Urinary bladder (tissue), 4 donors: ENCODE results near the gene SLC39A6. TPM values are rescaled to one million over a fixed set of nuclear protein-coding genes. Genes with fewer than 3 reads are reported as not detected.
A peak's percentile ranks its signal among the peaks of the same experiment; 100 is the strongest.
"Not testable (repeated sequence)": the region's sequence is repeated elsewhere in the genome, so short reads cannot be mapped to it uniquely, and the experiment has no call there.

Source experiments
- DNase-seq: peaks from one replicate; pipeline ENCODE4 v3.0.0-alpha.2; 2015; ENCODE audit errors: extremely low spot score
- H3K27ac ChIP-seq: one replicate; pipeline ENCODE4 v1.5.1; 2013; ENCODE audit warnings: low read depth, mild to moderate bottlenecking, moderate library complexity
- H3K36me3 ChIP-seq: one replicate; pipeline ENCODE4 v1.6.1; 2013; ENCODE audit warnings: mild to moderate bottlenecking, moderate library complexity; ENCODE audit not compliant: insufficient read depth
- H3K4me1 ChIP-seq: one replicate; pipeline ENCODE4 v1.6.1; 2013; ENCODE audit warnings: mild to moderate bottlenecking, moderate library complexity; ENCODE audit not compliant: insufficient read depth
- H3K4me3 ChIP-seq: one replicate; pipeline ENCODE4 v1.5.1; 2013; ENCODE audit warnings: low read depth, low read length
- WGBS: extraction: QIAGEN DNeasy Blood & Tissue Kit; methylation state at CpG from one replicate; pipeline ENCODE4 v1.1.7; 2013; 5-methylcytosine and 5-hydroxymethylcytosine counted together
- polyA plus RNA-seq: library from polyadenylated mRNA; stranded (reverse); fragments of 200-250 nt; gene quantifications from one replicate; pipeline ENCODE4 v1.2.3, GENCODE V29; 2013
- total RNA-seq: library from RNA; depleted of rRNA; stranded (reverse); fragments of >200 nt; gene quantifications from one replicate; pipeline ENCODE4 v1.2.3, GENCODE V29; 2014
- donor health status: healthy with polysubstance abuse.
- donor health status: healthy.

The SLC39A6 gene
- 92.3 TPM for total RNA-seq
- polyA plus RNA-seq, result 42.1 TPM

GRCh38 chr18:36129300-36130038 is at the start of gene SLC39A6, which contains the start of gene ELP2:
TSS of gene SLC39A6 (minus strand) at chr18:36129340. CDS start at chr18:36127007, 2,333 bp downstream.
TSS of gene ELP2 (plus strand) at chr18:36129899. CDS start at chr18:36129934, 35 bp downstream.
- peaks cover 7% of the 10 kb centered on the region for H3K4me1 ChIP-seq
- peak within 1 kb of the TSS; percentile 96 for H3K4me3 ChIP-seq
- peak; percentile 88 for DNase-seq
- under 1% methylated on average over 69 of the region's 69 CpGs for WGBS
- H3K36me3 ChIP-seq, result no peaks in the 10 kb centered on the region
- peak within 1 kb of the TSS; percentile 99 for H3K27ac ChIP-seq

DNA sequence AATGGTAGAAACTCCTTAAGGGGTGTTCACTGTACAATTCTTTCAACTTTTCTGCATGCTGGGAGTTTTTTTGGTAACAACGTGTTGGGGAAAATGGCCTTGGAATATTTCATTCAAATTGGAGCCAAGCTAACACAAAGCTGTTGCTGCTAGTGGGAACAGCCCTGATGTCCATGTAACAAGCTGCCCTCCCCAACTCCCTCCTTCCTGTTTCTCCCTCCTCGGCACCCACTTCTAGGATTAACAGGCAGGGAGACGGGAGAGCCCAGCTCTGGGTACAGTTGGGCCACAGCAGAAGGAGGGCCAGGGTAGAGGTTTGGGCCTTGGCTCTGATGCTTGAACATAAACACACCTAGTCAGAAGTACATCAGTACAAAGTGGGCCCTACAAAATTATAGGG is 48.8 kb upstream of the SLC39A6 start:
- Histone ChIP-seq H3K4me3 (no peak overlapping the region), H3K36me3 (peaks cover 2% of the 10 kb centered on the region), H3K4me1 (no peaks in the 10 kb centered on the region), H3K27ac (no peak overlapping the region)
- no peak for DNase-seq
- 78% methylated on average over 3 of the region's 3 CpGs for WGBS

DNA sequence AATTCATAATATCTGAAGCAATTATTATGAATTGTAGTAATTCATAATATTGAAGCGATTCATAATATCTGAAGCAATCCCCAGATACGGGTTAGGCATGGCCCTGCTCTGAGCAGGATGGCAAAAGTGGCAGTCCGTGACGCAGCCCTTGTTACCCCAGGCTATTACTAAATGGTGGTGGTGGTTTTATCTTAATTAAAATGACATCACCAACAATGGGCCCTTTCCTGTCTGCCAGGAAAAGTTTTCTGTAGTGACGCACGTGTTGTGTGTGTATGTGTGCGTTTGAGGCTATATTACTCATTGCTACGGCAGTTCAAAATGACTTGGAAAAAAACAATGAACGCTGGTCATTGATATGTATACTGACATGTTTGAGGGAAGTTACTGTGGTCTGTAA is 47.6 kb upstream of the SLC39A6 start:
- Histone ChIP-seq H3K27ac (no peak overlapping the region), H3K4me1 (no peaks in the 10 kb centered on the region), H3K36me3 (peaks cover 2% of the 10 kb centered on the region), H3K4me3 (no peak overlapping the region)
- 96% methylated on average over 9 of the region's 9 CpGs for WGBS
- DNase-seq, result no peak

DNA sequence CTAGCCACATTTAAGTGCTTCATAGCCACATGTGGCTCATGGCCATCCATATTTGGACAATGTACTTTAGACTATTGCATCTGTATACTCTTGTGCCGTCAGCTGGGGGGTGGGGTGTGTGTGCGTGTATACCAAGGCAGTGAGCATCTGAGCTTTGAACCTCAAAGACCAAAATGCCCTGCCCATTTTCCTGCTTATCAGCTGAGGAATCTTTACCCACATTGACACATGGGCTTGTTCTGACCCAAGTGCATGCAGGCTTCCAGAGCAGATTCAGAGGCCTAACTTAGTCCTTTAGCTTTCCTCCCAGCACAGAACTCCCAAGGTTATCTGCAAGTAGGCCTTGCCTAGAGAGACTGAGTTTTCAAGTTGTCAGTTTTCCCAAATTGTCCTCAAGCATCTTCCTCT is 47.0 kb upstream of the SLC39A6 start:
- Histone ChIP-seq H3K27ac (no peak overlapping the region), H3K4me3 (no peak overlapping the region), H3K36me3 (peaks cover 2% of the 10 kb centered on the region), H3K4me1 (no peaks in the 10 kb centered on the region)
- WGBS, result 92% methylated on average over 2 of the region's 2 CpGs
- DNase-seq, result no peak

GRCh38 chr18:36175481-36175880 is 46.3 kb upstream of the SLC39A6 start:
- H3K27ac ChIP-seq, result no peak overlapping the region
- 86% methylated on average over 1 of the region's 1 CpG for WGBS
- no peaks in the 10 kb centered on the region for H3K4me1 ChIP-seq
- peaks cover 2% of the 10 kb centered on the region for H3K36me3 ChIP-seq
- no peak overlapping the region for H3K4me3 ChIP-seq
- no peak for DNase-seq

GRCh38 chr18:36169938-36170337 is 40.8 kb upstream of the SLC39A6 start:
- H3K36me3 ChIP-seq, result peaks cover 4% of the 10 kb centered on the region
- no peak overlapping the region for H3K27ac ChIP-seq
- DNase-seq, result no peak
- H3K4me1 ChIP-seq, result no peaks in the 10 kb centered on the region
- WGBS, result 63% methylated on average over 5 of the region's 5 CpGs
- H3K4me3 ChIP-seq, result no peak overlapping the region

DNA sequence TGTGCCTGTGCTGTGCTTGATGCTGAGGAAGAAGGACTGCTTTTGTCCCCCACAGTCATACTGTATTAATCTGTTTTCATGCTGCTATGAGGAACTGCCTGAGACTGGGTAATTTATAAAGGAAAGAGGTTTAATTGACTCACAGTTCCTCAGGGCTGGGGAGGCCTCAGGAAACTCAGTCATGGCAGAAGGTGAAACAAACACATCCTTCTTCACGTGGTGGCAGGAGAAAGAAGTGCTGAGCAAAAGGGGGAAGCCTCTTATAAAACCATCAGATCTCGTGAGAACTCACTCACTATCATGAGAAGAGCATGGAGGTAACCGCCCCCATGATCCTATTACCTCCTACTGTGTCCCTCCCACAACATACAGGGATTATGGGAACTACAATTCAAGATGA is 39.2 kb upstream of the SLC39A6 start:
- H3K4me1 ChIP-seq, DNase-seq, H3K27ac ChIP-seq, H3K4me3 ChIP-seq, H3K36me3 ChIP-seq: not testable (repeated sequence)
- WGBS, result 88% methylated on average over 3 of the region's 3 CpGs

GRCh38 chr18:36167692-36168218 is 38.6 kb upstream of the SLC39A6 start:
- Histone ChIP-seq H3K36me3 (peaks cover 3% of the 10 kb centered on the region), H3K4me3 (no peak overlapping the region), H3K27ac (no peak overlapping the region), H3K4me1 (no peaks in the 10 kb centered on the region)
- WGBS, result 100% methylated on average over 3 of the region's 3 CpGs
- DNase-seq, result no peak

- H3K4me3 ChIP-seq, result no peak overlapping the region
- H3K27ac ChIP-seq, result no peak overlapping the region
- H3K4me1 ChIP-seq, result no peaks in the 10 kb centered on the region
- 67% methylated on average over 1 of the region's 1 CpG for WGBS
- DNase-seq, result no peak
- peaks cover 8% of the 10 kb centered on the region for H3K36me3 ChIP-seq
Measured at GRCh38 chr18:36162981-36163380, 33.8 kb upstream of the SLC39A6 start.

GRCh38 chr18:36160959-36161371 is 31.8 kb upstream of the SLC39A6 start:
- WGBS, result 82% methylated on average over 4 of the region's 4 CpGs
- peaks cover 11% of the 10 kb centered on the region for H3K36me3 ChIP-seq

DNA sequence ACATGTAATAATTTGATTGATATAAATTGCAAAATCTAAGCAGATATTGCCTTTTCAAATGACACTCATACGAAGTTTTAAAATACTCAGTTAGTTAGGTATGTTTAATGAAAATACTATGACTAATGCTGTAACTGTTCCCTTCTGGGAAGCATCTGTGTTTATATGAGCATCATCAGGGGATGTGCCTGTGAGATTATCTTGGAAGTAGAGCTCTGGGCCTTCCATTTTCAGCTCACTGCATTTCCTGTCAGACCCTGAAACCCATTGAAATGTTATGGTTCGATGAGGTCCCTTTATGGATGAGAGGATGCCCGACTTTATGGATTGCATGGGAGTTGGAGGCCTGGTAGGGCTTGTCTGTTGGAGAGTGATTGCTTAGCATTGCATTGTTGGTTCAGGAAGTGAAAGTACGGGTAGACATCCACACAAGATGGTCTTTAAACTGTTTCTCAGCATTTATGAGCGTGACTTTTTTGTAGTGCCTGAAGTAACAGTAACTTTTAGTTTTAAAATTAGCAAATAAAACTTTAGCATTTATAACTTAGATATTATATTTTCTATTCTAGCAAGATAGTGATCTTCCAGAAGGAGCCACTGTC is 29.2 kb upstream of the SLC39A6 start:
- H3K36me3 ChIP-seq, result peaks cover 15% of the 10 kb centered on the region
- no peak for DNase-seq
- no peak overlapping the region for H3K4me3 ChIP-seq
- H3K4me1 ChIP-seq, result no peaks in the 10 kb centered on the region
- 67% methylated on average over 5 of the region's 5 CpGs for WGBS
- no peak overlapping the region for H3K27ac ChIP-seq

More at GRCh38 chr18:36160959-36161371, 31.8 kb upstream of the SLC39A6 start:
- Histone ChIP-seq H3K4me1 (no peaks in the 10 kb centered on the region), H3K27ac (no peak overlapping the region), H3K4me3 (no peak overlapping the region)
- DNase-seq, result no peak

GRCh38 chr18:36157441-36157840 is 28.3 kb upstream of the SLC39A6 start:
- no peak for DNase-seq
- peaks cover 15% of the 10 kb centered on the region for H3K36me3 ChIP-seq
- no peak overlapping the region for H3K27ac ChIP-seq
- no peaks in the 10 kb centered on the region for H3K4me1 ChIP-seq
- no peak overlapping the region for H3K4me3 ChIP-seq

DNA sequence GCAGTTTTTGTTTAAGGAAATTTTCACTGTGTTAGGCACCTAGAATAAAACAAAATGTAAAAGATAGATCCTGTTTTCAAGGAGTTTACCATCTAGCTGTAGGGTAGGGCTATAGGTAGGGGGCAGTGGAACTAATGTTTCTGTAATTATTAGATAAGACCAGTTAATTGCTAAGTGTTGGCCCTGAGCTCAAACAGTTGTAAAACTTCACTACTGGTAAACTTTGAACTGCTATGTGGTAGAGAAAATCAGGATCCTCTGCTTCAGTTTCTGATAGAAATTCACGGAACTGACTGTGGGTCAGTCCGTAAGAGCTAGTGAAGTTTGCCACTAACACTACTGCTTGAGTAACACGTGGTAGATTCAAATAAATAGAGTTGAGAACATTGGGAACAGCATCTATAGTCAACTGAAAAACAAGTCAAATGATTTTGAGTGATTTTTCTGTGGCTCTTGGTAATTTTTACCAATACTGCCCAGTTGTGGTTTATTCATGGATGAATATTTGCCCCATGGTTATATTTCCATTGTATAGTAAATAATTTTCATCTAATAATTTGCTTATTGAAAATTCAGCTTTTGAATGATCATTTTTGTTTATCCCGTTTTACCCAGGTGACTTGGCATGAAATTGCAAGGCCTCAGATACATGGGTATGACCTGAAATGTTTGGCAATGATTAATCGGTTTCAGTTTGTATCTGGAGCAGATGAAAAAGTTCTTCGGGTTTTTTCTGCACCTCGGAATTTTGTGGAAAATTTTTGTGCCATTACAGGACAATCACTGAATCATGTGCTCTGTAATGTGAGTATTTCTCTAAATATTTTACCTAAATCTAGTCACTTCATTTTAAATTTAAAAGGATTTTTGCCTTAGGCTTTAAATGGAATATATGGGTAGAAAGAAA is 27.0 kb upstream of the SLC39A6 start:
- no peaks in the 10 kb centered on the region for H3K4me1 ChIP-seq
- no peak for DNase-seq
- WGBS, result 87% methylated on average over 7 of the region's 7 CpGs
- H3K4me3 ChIP-seq, result no peak overlapping the region
- H3K36me3 ChIP-seq, result peaks cover 12% of the 10 kb centered on the region
- H3K27ac ChIP-seq, result no peak overlapping the region
